ENCODE data around the gene CRYGA.

Gene CRYGA

GRCh38 chr2:208186893-208187292 is 23.5 kb upstream of the CRYGA start:
- H3K9me3 ChIP-seq (ENCODE audit: control insufficient read depth, low read length) = no peaks in the 10 kb centered on the region
- no peak overlapping the region for H3K4me3 ChIP-seq (ENCODE audit: insufficient read depth, low read depth, low read length)
- H3K4me1 ChIP-seq (ENCODE audit: control insufficient read depth, insufficient read depth, low read length) = peaks cover 50% of the 10 kb centered on the region
- 87 to 93% methylated on average over 2 of the region's 2 CpGs for WGBS, 2 experiments
- no peaks in the 10 kb centered on the region for H3K27me3 ChIP-seq (ENCODE audit: control insufficient read depth, insufficient read depth, low read length, poor library complexity, severe bottlenecking)
- no peak overlapping the region for H3K27ac ChIP-seq (ENCODE audit: insufficient read depth, low read depth, low read length, poor library complexity, severe bottlenecking)
- H3K36me3 ChIP-seq (ENCODE audit: control insufficient read depth, insufficient read depth, low read length) = no peaks in the 10 kb centered on the region

GRCh38 chr2:208186465-208186864 is 23.1 kb upstream of the CRYGA start:
- Histone ChIP-seq H3K4me3 (ENCODE audit: insufficient read depth, low read depth, low read length) (no peak overlapping the region), H3K4me1 (ENCODE audit: control insufficient read depth, insufficient read depth, low read length) (peaks cover 50% of the 10 kb centered on the region), H3K27ac (ENCODE audit: insufficient read depth, low read depth, low read length, poor library complexity, severe bottlenecking) (no peak overlapping the region), H3K9me3 (ENCODE audit: control insufficient read depth, low read length) (no peaks in the 10 kb centered on the region), H3K27me3 (ENCODE audit: control insufficient read depth, insufficient read depth, low read length, poor library complexity, severe bottlenecking) (no peaks in the 10 kb centered on the region), H3K36me3 (ENCODE audit: control insufficient read depth, insufficient read depth, low read length) (no peaks in the 10 kb centered on the region)
- WGBS, 2 experiments = 61 to 67% methylated on average over 5 of the region's 5 CpGs

DNA sequence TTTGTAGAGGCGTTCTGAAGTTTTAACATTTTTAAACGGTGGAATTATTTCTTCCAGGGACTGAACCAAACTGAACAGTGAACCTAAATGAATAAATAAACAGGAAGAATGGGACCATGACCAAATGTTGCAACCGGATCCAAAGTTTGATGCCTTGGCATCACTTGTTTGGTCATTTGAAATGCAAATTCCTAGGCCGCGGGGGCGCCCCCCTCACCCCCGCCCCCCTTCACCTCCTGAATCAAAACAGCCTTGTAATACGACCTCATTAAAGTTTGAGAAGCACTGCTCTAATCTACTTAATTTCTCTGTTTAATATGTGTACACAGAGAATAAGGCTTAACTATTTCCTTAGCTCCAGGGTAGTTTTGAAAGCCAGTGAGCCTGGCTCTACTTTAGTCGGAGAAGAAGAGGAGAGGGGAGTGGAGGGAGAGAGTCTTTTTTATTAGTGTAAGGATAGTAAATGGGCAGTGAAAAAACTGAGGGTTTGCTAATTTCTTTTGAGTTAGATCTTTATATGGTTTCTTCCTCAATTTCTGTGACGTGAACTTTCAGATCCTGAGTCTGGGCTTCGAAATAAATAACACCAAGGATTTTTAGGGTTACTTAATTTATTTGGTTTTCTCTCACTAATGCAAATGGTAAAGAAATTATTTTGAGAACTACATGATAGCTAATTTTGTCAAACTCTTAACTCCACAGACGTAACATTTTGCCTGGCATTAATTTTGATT is 20.8 kb upstream of the CRYGA start:
- Histone ChIP-seq H3K4me1 (ENCODE audit: control insufficient read depth, insufficient read depth, low read length) (peaks cover 33% of the 10 kb centered on the region), H3K27ac (ENCODE audit: insufficient read depth, low read depth, low read length, poor library complexity, severe bottlenecking) (no peak overlapping the region), H3K27me3 (ENCODE audit: control insufficient read depth, insufficient read depth, low read length, poor library complexity, severe bottlenecking) (no peaks in the 10 kb centered on the region), H3K4me3 (ENCODE audit: insufficient read depth, low read depth, low read length) (no peak overlapping the region), H3K36me3 (ENCODE audit: control insufficient read depth, insufficient read depth, low read length) (no peaks in the 10 kb centered on the region), H3K9me3 (ENCODE audit: control insufficient read depth, low read length) (no peaks in the 10 kb centered on the region)
- 9 to 20% methylated on average over 8 to 11 of the region's 12 CpGs for WGBS, 2 experiments

DNA sequence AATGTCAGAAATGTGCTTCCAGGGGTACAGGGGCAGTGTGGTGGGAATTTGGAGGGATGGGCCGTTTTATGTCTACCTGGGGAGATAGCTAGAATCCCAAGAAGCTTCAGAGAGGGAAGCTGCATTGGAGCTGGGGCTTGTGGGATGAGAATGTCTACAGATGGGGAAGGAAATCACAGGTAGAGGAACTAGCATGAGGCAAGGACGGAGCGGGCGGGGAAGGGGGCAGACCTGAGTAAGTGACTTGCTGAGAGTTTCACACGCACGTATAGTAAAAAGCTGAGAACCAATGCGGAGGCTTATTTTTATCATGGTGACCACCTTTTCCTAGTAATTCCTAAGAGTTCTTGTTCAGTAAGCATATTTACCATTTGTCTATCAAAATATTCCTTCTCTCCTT is 20.1 kb upstream of the CRYGA start:
- H3K36me3 ChIP-seq (ENCODE audit: control insufficient read depth, insufficient read depth, low read length) = no peaks in the 10 kb centered on the region
- WGBS, 2 experiments = 24 to 26% methylated on average over 7 of the region's 7 CpGs
- no peaks in the 10 kb centered on the region for H3K9me3 ChIP-seq (ENCODE audit: control insufficient read depth, low read length)
- H3K4me1 ChIP-seq (ENCODE audit: control insufficient read depth, insufficient read depth, low read length) = peaks cover 27% of the 10 kb centered on the region
- no peaks in the 10 kb centered on the region for H3K27me3 ChIP-seq (ENCODE audit: control insufficient read depth, insufficient read depth, low read length, poor library complexity, severe bottlenecking)
- no peak overlapping the region for H3K4me3 ChIP-seq (ENCODE audit: insufficient read depth, low read depth, low read length)
- no peak overlapping the region for H3K27ac ChIP-seq (ENCODE audit: insufficient read depth, low read depth, low read length, poor library complexity, severe bottlenecking)

- peaks cover 25% of the 10 kb centered on the region for H3K4me1 ChIP-seq (ENCODE audit: control insufficient read depth, insufficient read depth, low read length)
- no peaks in the 10 kb centered on the region for H3K9me3 ChIP-seq (ENCODE audit: control insufficient read depth, low read length)
- H3K4me3 ChIP-seq (ENCODE audit: insufficient read depth, low read depth, low read length) = no peak overlapping the region
- H3K36me3 ChIP-seq (ENCODE audit: control insufficient read depth, insufficient read depth, low read length) = no peaks in the 10 kb centered on the region
- H3K27me3 ChIP-seq (ENCODE audit: control insufficient read depth, insufficient read depth, low read length, poor library complexity, severe bottlenecking) = no peaks in the 10 kb centered on the region
- WGBS, 2 experiments = 81 to 84% methylated on average over 3 of the region's 3 CpGs
- no peak overlapping the region for H3K27ac ChIP-seq (ENCODE audit: insufficient read depth, low read depth, low read length, poor library complexity, severe bottlenecking)
These were observed 19.4 kb upstream of the CRYGA start for GRCh38 chr2:208182835-208183234.

GRCh38 chr2:208179028-208179609 is 15.7 kb upstream of the CRYGA start:
- Histone ChIP-seq H3K4me1 (ENCODE audit: control insufficient read depth, insufficient read depth, low read length) (peaks cover 8% of the 10 kb centered on the region), H3K36me3 (ENCODE audit: control insufficient read depth, insufficient read depth, low read length) (no peaks in the 10 kb centered on the region), H3K4me3 (ENCODE audit: insufficient read depth, low read depth, low read length) (no peak overlapping the region), H3K27ac (ENCODE audit: insufficient read depth, low read depth, low read length, poor library complexity, severe bottlenecking) (no peak overlapping the region), H3K27me3 (ENCODE audit: control insufficient read depth, insufficient read depth, low read length, poor library complexity, severe bottlenecking) (no peaks in the 10 kb centered on the region), H3K9me3 (ENCODE audit: control insufficient read depth, low read length) (no peaks in the 10 kb centered on the region)
- 65 to 74% methylated on average over 3 to 4 of the region's 4 CpGs for WGBS, 2 experiments

DNA sequence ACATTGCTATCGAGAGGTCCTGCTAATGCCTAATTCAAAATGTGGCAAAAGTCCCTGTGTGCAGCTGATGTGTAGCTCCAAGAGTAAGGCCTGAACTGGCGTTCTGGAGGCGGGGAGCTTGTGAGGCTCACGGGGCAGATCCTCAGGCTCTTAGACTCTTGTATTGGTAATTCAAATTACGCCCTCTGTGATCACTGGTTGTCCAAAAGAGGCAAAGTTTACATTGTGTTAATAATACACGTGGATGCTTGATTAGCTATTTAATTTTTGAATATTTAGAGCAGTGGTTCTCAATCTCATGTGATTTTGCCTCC is 12.4 kb upstream of the CRYGA start:
- Histone ChIP-seq H3K36me3 (ENCODE audit: control insufficient read depth, insufficient read depth, low read length) (no peaks in the 10 kb centered on the region), H3K9me3 (ENCODE audit: control insufficient read depth, low read length) (no peaks in the 10 kb centered on the region), H3K4me1 (ENCODE audit: control insufficient read depth, insufficient read depth, low read length) (no peaks in the 10 kb centered on the region), H3K4me3 (ENCODE audit: insufficient read depth, low read depth, low read length) (no peak overlapping the region), H3K27me3 (ENCODE audit: control insufficient read depth, insufficient read depth, low read length, poor library complexity, severe bottlenecking) (no peaks in the 10 kb centered on the region), H3K27ac (ENCODE audit: insufficient read depth, low read depth, low read length, poor library complexity, severe bottlenecking) (no peak overlapping the region)
- 84 to 89% methylated on average over 6 of the region's 6 CpGs for WGBS, 2 experiments

DNA sequence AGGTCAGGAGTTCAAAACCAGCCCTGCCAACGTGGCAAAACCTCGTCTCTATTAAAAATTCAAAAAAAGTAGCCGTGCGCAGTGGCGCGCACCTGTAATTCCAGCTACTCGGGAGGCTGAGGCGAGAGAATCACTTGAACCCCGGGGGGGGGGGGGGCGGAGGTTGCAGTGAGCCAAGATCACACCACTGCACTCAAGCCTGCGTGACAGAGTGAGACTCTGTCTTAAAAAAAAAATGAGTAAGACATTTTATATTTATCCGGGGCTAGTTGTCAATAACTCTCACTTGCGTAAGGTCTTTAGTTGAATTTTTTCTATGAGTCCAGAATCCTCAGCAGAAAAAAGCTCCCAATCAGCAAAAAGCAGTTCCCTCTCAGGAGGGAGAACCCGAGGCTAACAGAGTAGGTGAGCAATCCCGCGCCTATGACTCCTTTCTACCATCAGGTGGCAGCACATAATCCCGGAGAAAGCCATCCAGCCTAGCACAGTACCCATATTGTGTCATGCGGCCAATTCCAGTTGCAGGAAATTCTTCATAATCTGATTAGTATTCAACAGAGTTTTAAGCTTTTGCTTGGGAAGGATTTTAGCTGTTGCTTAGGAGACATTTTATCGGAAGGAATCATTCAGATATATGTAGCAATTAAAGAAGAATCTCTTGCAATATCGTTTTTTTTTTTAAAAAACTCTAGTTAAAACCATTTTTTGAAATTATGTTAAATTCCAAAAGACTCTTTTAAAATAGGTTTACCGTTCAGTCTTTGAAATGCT is 11.9 kb upstream of the CRYGA start:
- H3K4me1 ChIP-seq (ENCODE audit: control insufficient read depth, insufficient read depth, low read length) = no peaks in the 10 kb centered on the region
- H3K9me3 ChIP-seq (ENCODE audit: control insufficient read depth, low read length) = no peaks in the 10 kb centered on the region
- H3K27ac ChIP-seq (ENCODE audit: insufficient read depth, low read depth, low read length, poor library complexity, severe bottlenecking) = no peak overlapping the region
- no peaks in the 10 kb centered on the region for H3K36me3 ChIP-seq (ENCODE audit: control insufficient read depth, insufficient read depth, low read length)
- no peak overlapping the region for H3K4me3 ChIP-seq (ENCODE audit: insufficient read depth, low read depth, low read length)
- no peaks in the 10 kb centered on the region for H3K27me3 ChIP-seq (ENCODE audit: control insufficient read depth, insufficient read depth, low read length, poor library complexity, severe bottlenecking)
- WGBS, 2 experiments = 59 to 61% methylated on average over 20 to 21 of the region's 21 CpGs

- Histone ChIP-seq H3K27me3 (ENCODE audit: control insufficient read depth, insufficient read depth, low read length, poor library complexity, severe bottlenecking) (no peaks in the 10 kb centered on the region), H3K27ac (ENCODE audit: insufficient read depth, low read depth, low read length, poor library complexity, severe bottlenecking) (no peak overlapping the region), H3K9me3 (ENCODE audit: control insufficient read depth, low read length) (no peaks in the 10 kb centered on the region), H3K4me3 (ENCODE audit: insufficient read depth, low read depth, low read length) (no peak overlapping the region), H3K36me3 (ENCODE audit: control insufficient read depth, insufficient read depth, low read length) (no peaks in the 10 kb centered on the region), H3K4me1 (ENCODE audit: control insufficient read depth, insufficient read depth, low read length) (no peaks in the 10 kb centered on the region)
- WGBS, 2 experiments = 94 to 96% methylated on average over 9 of the region's 9 CpGs
These were observed 10.8 kb upstream of the CRYGA start for GRCh38 chr2:208174144-208174543.

DNA sequence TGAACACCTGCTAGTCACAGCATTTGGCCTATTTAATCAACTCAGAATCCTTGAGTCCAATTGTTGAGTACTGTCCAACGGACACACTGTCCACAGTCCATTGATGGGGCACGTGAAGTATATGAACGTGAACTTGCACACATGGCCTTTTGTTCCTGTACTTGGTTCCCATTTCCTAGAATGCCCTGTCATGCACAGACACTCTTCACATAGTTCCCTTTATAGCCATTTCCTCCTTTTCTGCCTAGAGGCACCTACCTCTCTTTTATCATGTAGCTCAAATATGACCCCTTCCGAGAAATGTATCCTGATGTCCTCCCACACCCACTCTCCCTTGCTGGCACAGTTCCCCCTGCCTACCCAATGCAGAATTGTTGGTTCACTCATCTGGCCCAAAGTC is 8.7 kb upstream of the CRYGA start:
- no peaks in the 10 kb centered on the region for H3K4me1 ChIP-seq (ENCODE audit: control insufficient read depth, insufficient read depth, low read length)
- H3K27me3 ChIP-seq (ENCODE audit: control insufficient read depth, insufficient read depth, low read length, poor library complexity, severe bottlenecking) = no peaks in the 10 kb centered on the region
- H3K4me3 ChIP-seq (ENCODE audit: insufficient read depth, low read depth, low read length) = no peak overlapping the region
- no peak overlapping the region for H3K27ac ChIP-seq (ENCODE audit: insufficient read depth, low read depth, low read length, poor library complexity, severe bottlenecking)
- no peaks in the 10 kb centered on the region for H3K9me3 ChIP-seq (ENCODE audit: control insufficient read depth, low read length)
- H3K36me3 ChIP-seq (ENCODE audit: control insufficient read depth, insufficient read depth, low read length) = no peaks in the 10 kb centered on the region
- WGBS, 2 experiments = 90 to 96% methylated on average over 4 of the region's 4 CpGs
